NOMO-1 treated with dmso at 0.1 percent for 144 hours (cell line): Measurements from ENCODE around the gene ESPN.
"Not testable (repeated sequence)": the region's sequence is repeated elsewhere in the genome, so short reads cannot be mapped to it uniquely, and the experiment has no call there.

Experiments used
- DNase-seq: peaks from one replicate; lab custom pipeline; 2025; ENCODE audit not compliant: unreplicated experiment; lab: John Stamatoyannopoulos, UW

Gene ESPN

GRCh38 chr1:6426972-6427350 is 2.4 kb downstream of the ESPN start:
- DNase-seq: no peak

GRCh38 chr1:6427441-6428390 is 3.1 kb downstream of the ESPN start:
- DNase-seq: no peak

- DNase-seq: not testable (repeated sequence)
Observed at GRCh38 chr1:6428453-6428852, 3.9 kb downstream of the ESPN start.

- DNase-seq: not testable (repeated sequence)
Observed at GRCh38 chr1:6429660-6430411, 5.3 kb downstream of the ESPN start.

- not testable (repeated sequence) for DNase-seq
Observed at GRCh38 chr1:6431645-6432579, 7.3 kb downstream of the ESPN start.

- no peak for DNase-seq
Observed at GRCh38 chr1:6434186-6434585, 9.6 kb downstream of the ESPN start.

- no peak for DNase-seq
Observed at GRCh38 chr1:6435129-6435528, 10.6 kb downstream of the ESPN start.

- no peak for DNase-seq
Observed at GRCh38 chr1:6435547-6435946, 11.0 kb downstream of the ESPN start.

GRCh38 chr1:6436277-6436676 is 11.7 kb downstream of the ESPN start:
- not testable (repeated sequence) for DNase-seq

- DNase-seq: not testable (repeated sequence)
Observed at GRCh38 chr1:6437012-6437700, 12.6 kb downstream of the ESPN start.

- no peak for DNase-seq
Observed at GRCh38 chr1:6438047-6438525, 13.5 kb downstream of the ESPN start.

GRCh38 chr1:6440198-6441126 is 15.9 kb downstream of the ESPN start:
- DNase-seq: peak; percentile 22

GRCh38 chr1:6441586-6441985 is 17.0 kb downstream of the ESPN start:
- no peak for DNase-seq

- DNase-seq: no peak
Observed at GRCh38 chr1:6443339-6444115, 19.0 kb downstream of the ESPN start.

- no peak for DNase-seq
Observed at GRCh38 chr1:6444377-6444776, 19.8 kb downstream of the ESPN start.

GRCh38 chr1:6445062-6445763 is 20.6 kb downstream of the ESPN start:
- DNase-seq: no peak

- DNase-seq: not testable (repeated sequence)
Observed at GRCh38 chr1:6445929-6446328, 21.4 kb downstream of the ESPN start.

GRCh38 chr1:6446665-6447015 is 22.1 kb downstream of the ESPN start:
- no peak for DNase-seq
